ENCODE data around the gene ZNF462. TPM values are rescaled to one million over a fixed set of nuclear protein-coding genes. Genes with fewer than 3 reads are reported as not detected.

ZNF462 gene
- total and polyA plus RNA-seq, 2 experiments from 2014 or later, result 40.0 to 101 TPM

GRCh38 chr9:107008447-107008846, 145.5 kb downstream of the ZNF462 start:
- no peak overlapping the region for H3K4me3 ChIP-seq
- H3K27me3 ChIP-seq (ENCODE audit: insufficient read depth), result no peaks in the 10 kb centered on the region
- Mint-ChIP-seq H3K36me3 (ENCODE audit: low read depth) (peaks cover 79% of the 10 kb centered on the region), H3K27me3 (ENCODE audit: insufficient read depth, low read depth, poor library complexity) (no peaks in the 10 kb centered on the region), H3K4me3 (no peak overlapping the region), H3K9me3 (no peaks in the 10 kb centered on the region), H3K27ac (peak overlapping the region; percentile 28; the same call in 1 of the 2 replicates), H3K4me1 (peaks cover 27% of the 10 kb centered on the region)
- no peak overlapping the region for H3K27ac ChIP-seq (ENCODE audit: low read depth)
- peaks cover 15% of the 10 kb centered on the region for H3K4me1 ChIP-seq (ENCODE audit: insufficient read depth)
- H3K4me2 ChIP-seq, result no peak overlapping the region
- H3K9me2 ChIP-seq (ENCODE audit: insufficient read depth), result 0 out of 2 replicates have a peak, but pooled peaks cover 2% of the 10 kb centered on the region
- TF ChIP-seq EZH2 (IDR thresholded peaks at IDR 0.05; ENCODE audit: low read depth, unreplicated experiment) (no peak), NANOG (IDR thresholded peaks at IDR 0.05; ENCODE audit: borderline replicate concordance) (no peak), ZNF331 (CRISPR knock-in tag; IDR thresholded peaks at IDR 0.05; ENCODE audit: low read depth) (no peak), STAT1 (IDR thresholded peaks at IDR 0.05; ENCODE audit: unreplicated experiment) (no peak), REST (IDR thresholded peaks at IDR 0.05; ENCODE audit: unreplicated experiment) (no peak), ETS1 (IDR thresholded peaks at IDR 0.05) (no peak)
- H4K20me1 ChIP-seq (replicated peaks; ENCODE audit: insufficient read depth), result peaks cover 14% of the 10 kb centered on the region
- no peak for ATAC-seq
- H2AFZ ChIP-seq, result no peak overlapping the region
- no peak for DNase-seq (ENCODE audit: low spot score)
- peaks cover 26% of the 10 kb centered on the region for H3K36me3 ChIP-seq (ENCODE audit: insufficient read depth)
- 0 out of 2 replicates have a peak, but pooled peaks cover 3% of the 10 kb centered on the region for H3F3A ChIP-seq (replicated peaks; ENCODE audit: low read depth)
- peaks cover 28% of the 10 kb centered on the region for H3K79me2 ChIP-seq (replicated peaks; ENCODE audit: insufficient read depth)

GRCh38 chr9:107016383-107016782, 153.4 kb downstream of the ZNF462 start:
- ATAC-seq (no peak), DNase-seq (ENCODE audit: low spot score) (no peak)
- Histone ChIP-seq H2AFZ (no peak overlapping the region), H4K20me1 (replicated peaks; ENCODE audit: insufficient read depth) (no peaks in the 10 kb centered on the region), H3K36me3 (ENCODE audit: insufficient read depth) (peaks cover under 1% of the 10 kb centered on the region; the same call in 1 of the 2 replicates), H3K27me3 (ENCODE audit: insufficient read depth) (no peaks in the 10 kb centered on the region), H3K79me2 (replicated peaks; ENCODE audit: insufficient read depth) (no peaks in the 10 kb centered on the region), H3K4me2 (no peak overlapping the region), H3K9me2 (ENCODE audit: insufficient read depth) (peaks cover 3% of the 10 kb centered on the region), H3F3A (replicated peaks; ENCODE audit: low read depth) (no peaks in the 10 kb centered on the region), H3K27ac (ENCODE audit: low read depth) (no peak overlapping the region), H3K4me1 (ENCODE audit: insufficient read depth) (no peaks in the 10 kb centered on the region; the same call in 1 of the 2 replicates), H3K4me3 (no peak overlapping the region)
- peaks cover 21% of the 10 kb centered on the region for H3K36me3 Mint-ChIP-seq (ENCODE audit: low read depth)
- H3K9me3 Mint-ChIP-seq, result peaks cover 9% of the 10 kb centered on the region
- H3K4me3 Mint-ChIP-seq, result no peak overlapping the region
- peaks cover 8% of the 10 kb centered on the region for H3K4me1 Mint-ChIP-seq
- H3K27ac Mint-ChIP-seq, result no peak overlapping the region
- peaks cover 4% of the 10 kb centered on the region for H3K27me3 Mint-ChIP-seq (ENCODE audit: insufficient read depth, low read depth, poor library complexity)
- TF ChIP-seq NANOG (IDR thresholded peaks at IDR 0.05; ENCODE audit: borderline replicate concordance) (no peak), JUNB (IDR thresholded peaks at IDR 0.05; ENCODE audit: unreplicated experiment) (no peak), CREB1 (CRISPR knock-in tag; IDR thresholded peaks at IDR 0.05; ENCODE audit: low read depth) (no peak), ZNF462 (CRISPR knock-in tag; IDR thresholded peaks at IDR 0.05) (no peak), STAT1 (IDR thresholded peaks at IDR 0.05; ENCODE audit: unreplicated experiment) (no peak)
